Activated CD4-positive, alpha-beta T cell treated with anti-CD3 and anti-CD28 coated beads, Interleukin-2, amount 10 ng/mL, durations not matched to agents 24 days and 14 days (primary cell): ENCODE data around the gene KRTAP20-1. TPM values are rescaled to one million over a fixed set of nuclear protein-coding genes. Genes with fewer than 3 reads are reported as not detected.

Experiments used
- DNase-seq: peaks from one replicate; pipeline ENCODE4 v3.0.0; 2022
- H3K27ac Mint-ChIP-seq: one replicate; pipeline ENCODE4 v1.8.0; 2022; ENCODE audit warnings: mild to moderate bottlenecking, mixed read lengths
- H3K27me3 Mint-ChIP-seq: one replicate; pipeline ENCODE4 v1.8.0; 2022; ENCODE audit warnings: mixed read lengths
- H3K36me3 Mint-ChIP-seq: one replicate; pipeline ENCODE4 v1.8.0; 2022; ENCODE audit warnings: low read depth, mild to moderate bottlenecking, mixed read lengths
- H3K4me1 Mint-ChIP-seq: one replicate; pipeline ENCODE4 v1.8.0; 2021; ENCODE audit warnings: mixed read lengths
- H3K4me3 Mint-ChIP-seq: one replicate; pipeline ENCODE4 v1.8.0; 2022; ENCODE audit warnings: mild to moderate bottlenecking, moderate library complexity, mixed read lengths
- H3K9me3 Mint-ChIP-seq: one replicate; pipeline ENCODE4 v1.8.0; 2021; ENCODE audit warnings: mixed read lengths
- intact Hi-C: fragments of 100-400 bp; cut with micrococcal nuclease; formaldehyde crosslinking; loops from one replicate; pipeline ENCODE4 v1.15.1; 2023
- total RNA-seq: library from RNA; stranded (reverse); gene quantifications from 2 replicates; pipeline ENCODE4 v1.2.3, GENCODE V29; 2022

The KRTAP20-1 gene, protein sequence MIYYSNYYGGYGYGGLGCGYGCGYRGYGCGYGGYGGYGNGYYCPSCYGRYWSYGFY
- not detected in 2 replicates for total RNA-seq

DNA sequence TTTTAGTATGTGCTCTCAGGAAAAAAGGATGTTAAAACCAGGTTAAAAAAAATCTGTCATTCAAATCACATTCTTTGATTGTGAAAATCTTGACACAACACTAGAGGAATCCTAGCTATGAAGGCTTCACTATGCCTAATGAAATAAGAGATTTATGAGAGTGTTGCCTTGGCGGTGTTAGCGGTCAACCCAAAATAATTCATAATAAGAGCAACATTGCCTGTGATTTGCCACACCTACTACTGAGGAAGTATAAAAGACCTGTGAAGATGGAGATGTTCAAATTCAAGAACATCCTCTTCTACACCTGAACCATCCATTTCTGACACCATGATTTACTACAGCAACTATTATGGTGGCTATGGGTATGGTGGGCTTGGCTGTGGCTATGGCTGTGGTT, at the start of gene KRTAP20-1:
TSS of gene KRTAP20-1 (plus strand) at position 301 of the 400 bp plus-strand sequence. CDS start at position 331, 30 bp downstream.
- H3K27ac Mint-ChIP-seq: no peak within 1 kb of the TSS
- DNase-seq: no peak
- H3K4me1 Mint-ChIP-seq: no peaks in the 10 kb centered on the region
- no peaks in the 10 kb centered on the region for H3K36me3 Mint-ChIP-seq
- no peak within 1 kb of the TSS for H3K4me3 Mint-ChIP-seq
- H3K9me3 Mint-ChIP-seq: no peaks in the 10 kb centered on the region
- H3K27me3 Mint-ChIP-seq: no peaks in the 10 kb centered on the region
- intact Hi-C loops: no loop called here

DNA sequence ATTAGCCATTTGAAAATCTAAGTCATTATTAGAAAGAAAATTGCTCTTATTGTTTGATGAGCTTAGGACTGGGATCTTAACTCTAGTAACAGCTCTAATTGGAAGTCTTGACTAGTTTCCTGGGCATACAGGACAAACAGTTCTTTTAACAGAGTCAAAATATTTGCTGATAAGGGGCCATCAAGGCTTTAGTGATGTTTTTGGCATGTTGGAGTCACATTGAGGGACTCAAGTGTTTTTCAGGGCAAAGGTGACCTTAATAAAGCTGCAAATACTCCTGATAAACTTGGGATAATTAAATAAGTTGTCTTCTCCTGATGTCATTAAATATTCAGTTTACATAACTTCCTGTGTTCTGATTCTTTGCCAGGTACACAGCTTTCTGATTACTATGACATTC, 48.6 kb upstream of the KRTAP20-1 start:
- DNase-seq: no peak
- intact Hi-C loops: no loop called here
- Mint-ChIP-seq H3K4me1 (no peaks in the 10 kb centered on the region), H3K36me3 (no peaks in the 10 kb centered on the region), H3K9me3 (peaks cover 3% of the 10 kb centered on the region), H3K4me3 (no peak overlapping the region), H3K27ac (no peak overlapping the region), H3K27me3 (no peaks in the 10 kb centered on the region)

DNA sequence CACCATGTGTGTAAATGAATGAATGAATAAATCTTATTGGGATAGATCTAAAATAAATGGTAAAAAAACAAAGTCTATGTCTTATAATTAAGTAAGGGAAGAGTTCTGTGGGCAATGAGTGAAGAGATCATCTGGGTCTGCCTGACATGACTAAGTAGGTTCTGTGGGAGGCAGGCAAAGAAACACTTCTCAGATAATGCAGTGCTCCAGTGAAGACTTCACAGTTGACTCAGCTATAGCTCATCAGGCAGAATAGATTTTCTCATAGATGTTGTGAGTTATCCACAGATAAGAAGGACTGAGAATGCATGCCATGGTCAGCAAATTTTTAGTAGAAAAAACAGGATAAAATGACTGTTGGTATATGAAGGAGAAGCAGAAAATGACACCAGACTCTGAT, 38.5 kb upstream of the KRTAP20-1 start:
- no peaks in the 10 kb centered on the region for H3K9me3 Mint-ChIP-seq
- no peaks in the 10 kb centered on the region for H3K27me3 Mint-ChIP-seq
- DNase-seq: no peak
- intact Hi-C loops: no loop called here
- H3K36me3 Mint-ChIP-seq: no peaks in the 10 kb centered on the region
- H3K27ac Mint-ChIP-seq: no peak overlapping the region
- no peaks in the 10 kb centered on the region for H3K4me1 Mint-ChIP-seq
- H3K4me3 Mint-ChIP-seq: no peak overlapping the region

DNA sequence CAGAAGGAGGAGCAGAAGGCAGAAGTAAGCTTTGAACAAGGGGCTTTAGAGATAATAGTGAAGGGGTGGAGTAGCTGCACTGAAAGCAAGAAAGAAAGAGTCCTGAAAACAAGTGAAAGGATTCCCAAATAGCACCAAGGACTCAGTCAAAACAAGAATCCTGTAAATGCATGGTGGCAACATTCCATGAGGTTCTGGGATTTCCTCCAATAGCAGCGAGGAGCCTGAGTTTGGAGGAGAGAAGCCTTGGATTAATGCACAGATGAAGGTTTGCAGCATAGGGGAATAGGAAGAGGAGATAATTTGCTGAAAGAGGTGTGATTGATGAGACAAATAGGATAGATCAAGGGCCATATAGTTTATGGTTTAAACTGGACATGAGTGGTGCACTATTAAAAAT, 36.9 kb upstream of the KRTAP20-1 start:
- Mint-ChIP-seq H3K27me3 (no peaks in the 10 kb centered on the region), H3K9me3 (no peaks in the 10 kb centered on the region), H3K4me1 (no peaks in the 10 kb centered on the region), H3K4me3 (no peak overlapping the region), H3K27ac (no peak overlapping the region), H3K36me3 (no peaks in the 10 kb centered on the region)
- no peak for DNase-seq
- intact Hi-C loops: no loop called here

DNA sequence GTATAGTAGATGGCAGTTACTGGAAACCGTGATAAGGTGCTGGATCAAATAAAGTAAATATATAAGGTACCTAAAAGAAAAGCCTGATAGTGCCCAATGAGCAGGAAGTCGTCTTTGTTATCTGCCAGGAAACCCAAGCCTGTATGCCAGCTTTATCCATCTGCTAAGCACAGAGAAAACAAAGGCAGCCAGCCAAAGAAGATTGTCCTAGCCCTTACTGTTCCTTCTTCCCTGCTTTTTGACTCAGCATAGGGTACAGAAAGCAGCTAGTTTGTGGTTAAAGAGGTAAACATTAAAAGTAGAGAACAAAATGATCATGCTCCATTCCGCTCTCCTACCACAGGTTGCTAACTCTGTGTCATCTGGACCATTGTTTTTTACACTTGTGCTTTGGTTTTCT, 36.1 kb upstream of the KRTAP20-1 start:
- Mint-ChIP-seq H3K9me3 (no peaks in the 10 kb centered on the region), H3K36me3 (no peaks in the 10 kb centered on the region), H3K4me3 (no peak overlapping the region)

DNA sequence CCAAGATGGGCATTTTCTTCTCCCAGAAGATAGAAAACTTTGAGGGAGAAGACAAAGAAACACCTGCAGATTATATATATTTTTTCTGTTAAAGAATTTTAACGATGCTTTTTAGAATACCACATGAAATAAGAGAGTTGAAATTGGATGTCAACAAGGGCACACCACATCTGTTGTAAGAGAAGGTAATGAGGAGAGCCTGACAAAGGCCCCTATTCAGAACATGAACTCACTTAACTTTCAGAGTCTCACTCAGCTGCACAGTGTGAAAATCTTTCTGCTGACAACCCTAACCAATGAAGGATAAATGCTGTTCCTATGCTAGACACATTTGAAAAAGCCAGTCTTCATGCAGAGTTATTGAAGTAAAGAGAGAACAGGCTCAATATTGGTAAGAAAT, 33.4 kb upstream of the KRTAP20-1 start:
- intact Hi-C loops: no loop called here
- H3K27me3 Mint-ChIP-seq: no peaks in the 10 kb centered on the region
- no peak overlapping the region for H3K27ac Mint-ChIP-seq
- H3K4me1 Mint-ChIP-seq: no peaks in the 10 kb centered on the region
- H3K36me3 Mint-ChIP-seq: no peaks in the 10 kb centered on the region
- no peak overlapping the region for H3K4me3 Mint-ChIP-seq
- no peaks in the 10 kb centered on the region for H3K9me3 Mint-ChIP-seq
- DNase-seq: no peak

More for the DNA sequence above, 36.1 kb upstream of the KRTAP20-1 start:
- Mint-ChIP-seq H3K27me3 (no peaks in the 10 kb centered on the region), H3K4me1 (no peaks in the 10 kb centered on the region), H3K27ac (no peak overlapping the region)
- DNase-seq: no peak
- intact Hi-C loops: no loop called here

DNA sequence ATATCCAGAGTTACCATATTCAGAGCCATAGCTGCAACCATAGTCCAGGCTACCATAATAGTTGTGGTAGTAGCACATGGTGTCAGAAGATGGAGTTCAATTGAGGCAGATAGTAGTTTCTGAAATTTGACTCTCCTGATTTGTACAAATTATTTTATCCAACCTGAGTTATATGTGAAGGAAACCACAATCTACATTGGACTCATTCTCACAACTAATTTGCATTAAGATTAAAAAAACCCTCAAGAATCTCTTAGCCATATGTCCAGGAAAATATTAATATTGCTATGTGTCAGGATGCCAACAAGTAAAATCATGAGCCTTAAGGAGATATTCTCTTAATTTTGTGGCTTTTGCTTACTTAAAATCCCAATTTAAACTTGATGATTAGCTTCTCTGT, 25.9 kb upstream of the KRTAP20-1 start, which contains the start of gene KRTAP22-2:
TSS of gene KRTAP22-2 (minus strand) at position 101 of the 400 bp plus-strand sequence.
- no peaks in the 10 kb centered on the region for H3K9me3 Mint-ChIP-seq
- intact Hi-C loops: no loop called here
- DNase-seq: no peak
- no peak within 1 kb of the TSS for H3K4me3 Mint-ChIP-seq
- no peak within 1 kb of the TSS for H3K27ac Mint-ChIP-seq
- H3K27me3 Mint-ChIP-seq: no peaks in the 10 kb centered on the region
- H3K36me3 Mint-ChIP-seq: no peaks in the 10 kb centered on the region
- no peaks in the 10 kb centered on the region for H3K4me1 Mint-ChIP-seq

DNA sequence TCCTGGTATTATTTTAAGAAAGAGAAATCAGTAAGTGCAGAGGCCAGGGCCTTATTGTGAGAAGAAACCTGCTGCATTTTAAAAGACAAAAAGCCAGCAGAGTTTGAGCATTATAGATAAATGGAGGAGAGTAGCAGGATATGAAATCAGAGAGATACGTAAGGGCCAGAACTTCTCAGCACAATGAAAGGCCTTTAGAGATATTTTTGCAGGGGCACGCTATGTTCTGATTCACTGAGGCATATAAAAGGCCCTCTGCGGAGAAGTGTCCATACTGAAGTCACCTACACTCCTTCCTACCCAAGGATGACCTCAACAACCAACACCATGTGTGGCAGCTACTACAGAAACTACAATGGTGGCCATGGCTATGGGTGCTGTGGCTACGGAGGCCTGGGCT, 24.1 kb upstream of the KRTAP20-1 start, which contains the start of gene KRTAP6-3:
TSS of gene KRTAP6-3 (plus strand) at position 301 of the 400 bp plus-strand sequence. CDS start at position 307, 6 bp downstream.
- H3K27ac Mint-ChIP-seq: no peak within 1 kb of the TSS
- H3K4me1 Mint-ChIP-seq: no peaks in the 10 kb centered on the region
- no peaks in the 10 kb centered on the region for H3K36me3 Mint-ChIP-seq
- no peak for DNase-seq
- intact Hi-C loops: no loop called here
- H3K4me3 Mint-ChIP-seq: no peak within 1 kb of the TSS
- no peaks in the 10 kb centered on the region for H3K9me3 Mint-ChIP-seq
- no peaks in the 10 kb centered on the region for H3K27me3 Mint-ChIP-seq

DNA sequence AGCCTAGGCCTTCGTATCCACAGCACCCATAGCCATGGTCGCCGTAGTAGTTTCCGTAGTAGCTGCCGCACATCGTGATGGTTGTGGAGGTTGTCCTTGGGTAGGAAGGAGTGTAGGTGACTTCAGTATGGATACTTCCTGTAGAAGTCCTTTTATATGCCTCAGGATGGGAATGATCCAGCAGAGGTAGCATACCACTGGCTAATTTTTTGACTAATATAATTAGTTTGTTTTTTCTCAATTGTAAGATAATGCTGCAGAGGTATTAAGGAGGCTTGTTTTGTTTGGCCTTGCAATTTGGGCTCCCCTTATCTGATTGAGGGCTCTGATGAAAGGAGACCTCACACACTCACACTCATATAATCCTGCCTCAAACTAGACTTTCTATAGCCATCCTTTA, 17.4 kb upstream of the KRTAP20-1 start, which contains the start of gene KRTAP6-2:
TSS of gene KRTAP6-2 (minus strand) at position 101 of the 400 bp plus-strand sequence. CDS start at position 73, 28 bp downstream.
- Mint-ChIP-seq H3K27me3 (no peaks in the 10 kb centered on the region), H3K9me3 (peaks cover 9% of the 10 kb centered on the region), H3K36me3 (no peaks in the 10 kb centered on the region), H3K27ac (no peak within 1 kb of the TSS), H3K4me3 (no peak within 1 kb of the TSS), H3K4me1 (no peaks in the 10 kb centered on the region)
- intact Hi-C loops: no loop called here
- DNase-seq: no peak

DNA sequence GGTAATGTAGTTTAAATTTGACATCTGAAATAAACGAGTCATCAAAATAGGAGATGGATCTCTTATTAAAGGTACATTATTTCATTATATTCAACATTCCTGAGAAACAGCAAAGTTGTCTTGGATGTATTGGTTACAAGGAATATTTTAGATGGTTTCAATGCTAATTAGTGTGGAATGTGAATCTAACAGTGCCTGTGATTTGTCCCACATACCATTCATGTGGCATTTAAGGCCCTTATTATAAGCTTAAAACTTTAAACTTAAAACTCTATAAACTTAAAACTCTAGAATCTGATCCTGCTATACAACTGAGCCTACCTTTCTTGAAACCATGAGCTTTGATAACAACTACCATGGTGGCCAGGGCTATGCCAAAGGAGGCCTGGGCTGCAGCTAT, 15.4 kb upstream of the KRTAP20-1 start, which contains the start of gene KRTAP22-1:
TSS of gene KRTAP22-1 (plus strand) at position 301 of the 400 bp plus-strand sequence.
- H3K27ac Mint-ChIP-seq: no peak within 1 kb of the TSS
- no peak for DNase-seq
- H3K27me3 Mint-ChIP-seq: no peaks in the 10 kb centered on the region
- H3K36me3 Mint-ChIP-seq: no peaks in the 10 kb centered on the region
- H3K9me3 Mint-ChIP-seq: peaks cover 9% of the 10 kb centered on the region
- H3K4me1 Mint-ChIP-seq: no peaks in the 10 kb centered on the region
- intact Hi-C loops: no loop called here
- H3K4me3 Mint-ChIP-seq: no peak within 1 kb of the TSS

DNA sequence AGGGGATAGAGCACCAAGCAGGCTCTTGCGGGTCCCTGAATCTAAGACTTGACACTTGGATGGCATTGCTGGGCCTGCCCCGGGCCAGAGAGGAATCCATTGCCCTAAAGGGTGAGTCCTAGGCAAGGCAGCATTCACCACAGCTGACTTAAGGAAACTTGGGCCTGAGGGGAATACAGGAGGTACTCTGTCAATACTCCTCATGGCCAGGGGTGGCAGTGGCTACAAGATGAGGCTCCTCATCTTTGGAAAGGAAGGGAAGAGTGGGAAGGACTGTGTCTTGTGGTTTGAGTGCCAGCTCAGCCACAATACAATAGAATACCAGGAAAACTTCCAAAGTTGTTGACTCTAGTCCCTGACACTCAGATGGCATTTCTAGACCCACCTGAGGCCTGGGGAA, 10.3 kb upstream of the KRTAP20-1 start:
- no peak overlapping the region for H3K27ac Mint-ChIP-seq
- H3K9me3 Mint-ChIP-seq: peaks cover 9% of the 10 kb centered on the region
- H3K36me3 Mint-ChIP-seq: no peaks in the 10 kb centered on the region
- no peak overlapping the region for H3K4me3 Mint-ChIP-seq
- no peak for DNase-seq
- intact Hi-C loops: no loop called here
- no peaks in the 10 kb centered on the region for H3K4me1 Mint-ChIP-seq
- H3K27me3 Mint-ChIP-seq: no peaks in the 10 kb centered on the region

DNA sequence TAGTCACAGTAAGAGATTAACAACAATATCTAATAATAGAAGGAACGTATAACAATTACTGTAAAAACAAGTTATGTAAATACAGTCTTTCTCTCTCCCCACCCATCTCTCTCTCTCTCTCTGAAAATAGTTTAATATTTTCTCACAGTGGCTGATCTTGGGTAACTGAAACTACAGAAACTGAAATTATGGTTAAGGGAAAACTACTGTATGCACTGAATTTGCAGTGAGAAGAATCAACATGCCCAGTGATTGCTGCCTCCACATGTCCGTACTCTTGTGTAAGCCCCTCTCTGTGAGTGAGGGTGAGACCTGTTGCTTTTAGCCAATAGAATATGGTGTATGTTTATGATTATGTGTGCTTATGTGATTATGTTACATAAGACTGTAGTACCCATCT, 4.1 kb upstream of the KRTAP20-1 start:
- H3K9me3 Mint-ChIP-seq: no peaks in the 10 kb centered on the region
- H3K27ac Mint-ChIP-seq: no peak overlapping the region
- no peaks in the 10 kb centered on the region for H3K4me1 Mint-ChIP-seq
- no peaks in the 10 kb centered on the region for H3K27me3 Mint-ChIP-seq
- H3K36me3 Mint-ChIP-seq: no peaks in the 10 kb centered on the region
- H3K4me3 Mint-ChIP-seq: no peak overlapping the region
- intact Hi-C loops: no loop called here
- DNase-seq: no peak

DNA sequence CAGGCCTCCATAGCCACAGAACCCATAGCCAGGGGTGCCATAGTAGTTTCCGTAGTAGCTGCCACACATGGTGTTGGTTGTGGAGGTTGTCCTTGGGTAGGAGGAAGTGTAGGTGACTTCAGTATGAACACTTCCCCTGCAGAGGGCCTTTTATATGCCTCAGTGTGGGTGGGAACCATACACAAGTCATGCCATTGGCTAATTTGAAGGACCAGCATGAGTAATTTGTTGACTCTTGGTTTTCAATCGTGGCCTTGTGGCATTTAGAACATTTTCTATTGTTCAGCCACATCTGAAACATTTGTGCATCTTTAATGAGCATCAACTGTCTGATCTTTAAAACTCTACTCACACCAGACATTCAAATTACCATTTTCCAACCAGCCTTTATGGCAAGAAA, 2.4 kb upstream of the KRTAP20-1 start, which contains the start of gene KRTAP6-1:
TSS of gene KRTAP6-1 (minus strand) at position 95 of the 400 bp plus-strand sequence. CDS start at position 69, 26 bp downstream.
- H3K9me3 Mint-ChIP-seq: no peaks in the 10 kb centered on the region

DNA sequence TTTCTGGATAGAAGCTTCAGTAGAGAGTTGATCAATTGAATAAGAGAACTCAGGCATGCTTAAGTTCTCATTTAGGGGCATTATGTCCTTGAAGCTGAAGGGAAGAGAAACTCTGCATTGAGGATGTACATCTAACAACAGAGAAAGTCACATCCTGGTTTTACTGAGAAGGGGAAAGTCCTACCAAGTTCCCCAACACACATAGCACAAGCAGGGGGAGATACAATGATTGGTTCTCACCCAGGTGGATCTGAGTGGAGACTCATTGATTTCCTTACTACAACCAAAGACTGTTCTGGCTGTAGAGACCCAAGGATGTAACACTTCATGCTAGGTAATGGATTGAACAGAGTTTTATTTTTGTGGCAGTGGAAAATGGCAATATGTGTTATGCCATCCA, 1.0 kb upstream of the KRTAP20-1 start:
- DNase-seq: no peak
- H3K27ac Mint-ChIP-seq: no peak overlapping the region
- H3K4me1 Mint-ChIP-seq: no peaks in the 10 kb centered on the region
- no peaks in the 10 kb centered on the region for H3K36me3 Mint-ChIP-seq
- H3K4me3 Mint-ChIP-seq: no peak overlapping the region
- intact Hi-C loops: no loop called here
- H3K9me3 Mint-ChIP-seq: no peaks in the 10 kb centered on the region
- H3K27me3 Mint-ChIP-seq: no peaks in the 10 kb centered on the region

More for the DNA sequence above, 2.4 kb upstream of the KRTAP20-1 start, which contains the start of gene KRTAP6-1:
- H3K4me1 Mint-ChIP-seq: no peaks in the 10 kb centered on the region
- DNase-seq: no peak
- H3K27me3 Mint-ChIP-seq: no peaks in the 10 kb centered on the region
- no peaks in the 10 kb centered on the region for H3K36me3 Mint-ChIP-seq
- H3K27ac Mint-ChIP-seq: no peak within 1 kb of the TSS
- no peak within 1 kb of the TSS for H3K4me3 Mint-ChIP-seq
- intact Hi-C loops: no loop called here

DNA sequence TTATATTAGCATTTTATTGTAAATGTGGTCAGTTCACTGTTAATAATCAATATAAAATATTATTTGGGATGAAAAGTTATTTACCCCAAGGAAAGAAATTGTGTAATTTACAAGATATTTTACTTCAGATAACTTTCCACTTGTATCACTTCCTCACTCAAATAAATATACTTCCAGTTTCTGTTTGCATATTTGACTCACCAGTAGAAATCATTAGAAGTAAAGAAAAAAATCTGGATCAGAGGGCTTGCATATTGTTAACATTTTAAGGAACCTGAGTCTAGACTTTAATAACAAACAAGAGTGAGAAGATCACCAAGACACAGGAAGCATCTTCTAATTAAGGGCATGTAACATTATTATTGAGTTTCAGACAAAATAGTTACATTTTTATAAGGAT, 3.9 kb downstream of the KRTAP20-1 start:
- H3K27ac Mint-ChIP-seq: no peak overlapping the region
- intact Hi-C loops: no loop called here
- no peaks in the 10 kb centered on the region for H3K27me3 Mint-ChIP-seq
- DNase-seq: no peak
- no peaks in the 10 kb centered on the region for H3K36me3 Mint-ChIP-seq
- no peaks in the 10 kb centered on the region for H3K4me1 Mint-ChIP-seq
- H3K4me3 Mint-ChIP-seq: no peak overlapping the region
- H3K9me3 Mint-ChIP-seq: no peaks in the 10 kb centered on the region
